Measurements from ENCODE around the gene GOLGA8G. TPM values are rescaled to one million over a fixed set of nuclear protein-coding genes. Genes with fewer than 3 reads are reported as not detected.
"Not testable (repeated sequence)": the region's sequence is repeated elsewhere in the genome, so short reads cannot be mapped to it uniquely, and the experiment has no call there.

GOLGA8G gene, protein sequence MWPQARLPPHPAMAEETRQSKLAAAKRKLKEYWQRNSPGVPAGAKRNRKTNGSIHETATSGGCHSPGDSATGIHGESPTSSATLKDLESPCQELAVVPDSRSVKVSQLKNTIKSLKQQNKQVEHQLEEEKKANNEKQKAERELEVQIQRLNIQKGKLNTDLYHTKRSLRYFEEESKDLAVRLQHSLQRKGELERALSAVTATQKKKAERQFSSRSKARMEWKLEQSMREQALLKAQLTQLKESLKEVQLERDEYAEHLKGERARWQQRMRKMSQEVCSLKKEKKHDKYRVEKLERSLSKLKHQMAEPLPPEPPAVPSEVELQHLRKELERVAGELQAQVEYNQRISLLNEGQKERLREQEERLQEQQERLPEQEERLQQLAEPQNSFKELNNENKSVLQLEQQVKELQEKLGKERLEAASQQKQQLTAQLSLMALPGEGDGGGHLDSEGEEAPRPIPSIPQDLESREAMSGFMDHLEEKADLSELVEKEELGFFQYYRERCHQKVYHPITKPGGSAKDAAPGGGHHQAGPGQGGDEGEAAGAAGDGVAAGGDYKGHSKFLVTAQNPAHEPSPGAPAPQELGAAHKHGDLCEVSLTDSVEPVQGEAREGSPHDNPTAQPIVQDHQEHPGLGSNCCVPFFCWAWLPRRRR
- total RNA-seq (2013) = not detected
- not detected for polyA plus RNA-seq
- polyA minus RNA-seq = not detected in 2 replicates
- 0 to 0.45 (median 0) reads per million in 11 experiments for total RNA-seq

DNA sequence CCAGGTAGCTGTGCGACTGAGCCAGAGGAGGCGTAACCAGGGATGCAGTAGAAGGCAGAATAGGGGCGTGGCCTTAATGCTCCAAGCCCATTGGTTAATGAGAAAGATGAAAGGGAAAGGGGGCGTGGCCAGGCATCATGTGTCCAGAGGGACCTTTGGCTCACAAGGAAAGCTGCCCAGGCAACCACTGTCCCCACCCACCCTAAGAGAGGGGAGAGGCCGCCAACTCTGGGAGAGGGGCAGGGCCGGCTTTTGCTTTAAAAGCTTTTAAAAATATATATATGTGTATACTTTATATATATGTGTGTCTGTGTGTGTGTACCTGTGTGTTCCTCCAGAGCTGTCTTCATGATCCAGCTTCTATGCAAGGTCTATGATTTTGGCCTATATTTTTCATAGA, at the start of gene GOLGA8G:
Gene GOLGA8G (minus strand): TSS at position 18 of the 400 bp plus-strand sequence. CDS start 62 bp downstream, outside the sequence.
- H3K36me3 Mint-ChIP-seq; H3K4me2 ChIP-seq (replicated peaks; ENCODE audit: extremely low read depth, low read length, poor library complexity, severe bottlenecking); H3K27ac ChIP-seq (ENCODE audit: low read depth in 1 of 2, low read length in 2 of 2); H3K9me3 Mint-ChIP-seq; DNase-seq; H3K9ac ChIP-seq (ENCODE audit: insufficient read depth, low read length, poor library complexity, severe bottlenecking); H3K79me2 ChIP-seq (ENCODE audit: insufficient read depth, low read length); H4K20me1 ChIP-seq (ENCODE audit: insufficient read depth, low read length); H3K4me3 Mint-ChIP-seq; H3K27me3 Mint-ChIP-seq (ENCODE audit: low read depth in 3 of 3); H3K4me3 ChIP-seq (replicated peaks in 1 of 3; ENCODE audit: low read depth in 2 of 3, low read length in 3 of 3); intact Hi-C loops (cut with micrococcal nuclease); H3K27me3 ChIP-seq (ENCODE audit: control insufficient read depth in 2 of 2, insufficient read depth in 2 of 2, low read length in 2 of 2); H3K36me3 ChIP-seq (replicated peaks in 1 of 2; ENCODE audit: control insufficient read depth in 1 of 2, insufficient read depth in 2 of 2, low read length in 2 of 2); H3K27ac Mint-ChIP-seq; H3K4me1 ChIP-seq (ENCODE audit: control insufficient read depth in 1 of 2, insufficient read depth in 2 of 2, low read length in 2 of 2); H3K9me3 ChIP-seq (replicated peaks in 1 of 2; ENCODE audit: control insufficient read depth in 1 of 2, insufficient read depth in 1 of 2, low read length in 2 of 2); H2AFZ ChIP-seq (ENCODE audit: insufficient read depth, low read depth, low read length, poor library complexity, severe bottlenecking); H3K4me1 Mint-ChIP-seq: not testable (repeated sequence)
- WGBS (ENCODE audit: insufficient coverage) = no CpG with 5 or more reads among the region's 6 CpGs

DNA sequence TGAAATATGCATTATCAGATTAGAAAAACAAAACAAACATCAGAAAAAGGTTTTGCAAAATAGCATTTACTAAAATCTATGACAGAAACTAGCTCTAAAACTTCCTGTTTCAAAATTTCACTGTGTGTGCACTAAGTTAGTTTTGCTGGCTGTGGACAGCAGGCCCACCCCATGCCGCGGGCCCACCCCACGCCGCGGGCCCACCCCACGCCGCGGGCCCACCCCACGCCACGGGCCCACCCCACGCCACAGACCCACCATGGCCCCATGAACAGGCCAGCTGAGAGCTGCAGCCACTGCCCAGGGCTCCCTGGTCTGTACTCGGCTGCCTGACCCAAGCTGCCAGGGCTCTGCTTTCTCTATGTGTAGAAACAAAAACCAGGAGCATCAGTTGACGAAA, 40.6 kb upstream of the GOLGA8G start:
- H3K27me3 Mint-ChIP-seq (ENCODE audit: low read depth in 3 of 3); H3K4me1 Mint-ChIP-seq; H3K27me3 ChIP-seq (ENCODE audit: control insufficient read depth in 2 of 2, insufficient read depth in 2 of 2, low read length in 2 of 2); H3K27ac ChIP-seq (ENCODE audit: low read depth in 1 of 2, low read length in 2 of 2); H3K36me3 ChIP-seq (replicated peaks in 1 of 2; ENCODE audit: control insufficient read depth in 1 of 2, insufficient read depth in 2 of 2, low read length in 2 of 2); H3K79me2 ChIP-seq (ENCODE audit: insufficient read depth, low read length); H3K4me3 ChIP-seq (replicated peaks in 1 of 3; ENCODE audit: low read depth in 2 of 3, low read length in 3 of 3); H3K9me3 Mint-ChIP-seq; intact Hi-C loops (cut with micrococcal nuclease); H3K9me3 ChIP-seq (replicated peaks in 1 of 2; ENCODE audit: control insufficient read depth in 1 of 2, insufficient read depth in 1 of 2, low read length in 2 of 2); H3K4me1 ChIP-seq (ENCODE audit: control insufficient read depth in 1 of 2, insufficient read depth in 2 of 2, low read length in 2 of 2); H3K36me3 Mint-ChIP-seq; H3K9ac ChIP-seq (ENCODE audit: insufficient read depth, low read length, poor library complexity, severe bottlenecking); H4K20me1 ChIP-seq (ENCODE audit: insufficient read depth, low read length); H2AFZ ChIP-seq (ENCODE audit: insufficient read depth, low read depth, low read length, poor library complexity, severe bottlenecking); H3K4me3 Mint-ChIP-seq; DNase-seq; H3K4me2 ChIP-seq (replicated peaks; ENCODE audit: extremely low read depth, low read length, poor library complexity, severe bottlenecking); H3K27ac Mint-ChIP-seq: not testable (repeated sequence)
- no CpG with 5 or more reads among the region's 13 CpGs for WGBS (ENCODE audit: insufficient coverage)

DNA sequence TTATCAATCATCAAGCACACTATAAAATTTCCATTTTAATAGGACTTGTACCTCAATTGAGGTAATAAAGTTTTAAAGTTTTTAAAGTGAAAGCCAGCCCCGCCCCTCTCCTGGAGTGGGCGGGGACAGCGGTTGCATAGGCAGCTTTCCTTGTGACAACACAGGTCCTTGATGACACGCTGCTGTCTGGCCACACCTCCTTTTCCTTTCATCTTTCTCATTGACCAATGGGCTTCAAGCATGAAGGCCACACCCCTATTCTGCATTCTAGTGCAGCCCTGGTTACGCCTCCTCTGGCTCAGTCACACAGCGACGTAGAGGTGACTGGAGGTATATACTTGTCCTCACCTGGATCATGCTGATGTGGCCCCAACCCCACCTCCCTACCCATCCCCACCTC, 20.5 kb upstream of the GOLGA8G start, which contains the start of gene GOLGA6L25:
Gene GOLGA6L25 (plus strand): TSS at position 301 of the 400 bp plus-strand sequence. CDS start 61 bp downstream, at position 362.
- H3K4me3 Mint-ChIP-seq; H3K9me3 ChIP-seq (replicated peaks in 1 of 2; ENCODE audit: control insufficient read depth in 1 of 2, insufficient read depth in 1 of 2, low read length in 2 of 2); H2AFZ ChIP-seq (ENCODE audit: insufficient read depth, low read depth, low read length, poor library complexity, severe bottlenecking); H3K27ac Mint-ChIP-seq; H3K36me3 Mint-ChIP-seq; H3K4me2 ChIP-seq (replicated peaks; ENCODE audit: extremely low read depth, low read length, poor library complexity, severe bottlenecking); H3K9me3 Mint-ChIP-seq; DNase-seq; H3K36me3 ChIP-seq (replicated peaks in 1 of 2; ENCODE audit: control insufficient read depth in 1 of 2, insufficient read depth in 2 of 2, low read length in 2 of 2); intact Hi-C loops (cut with micrococcal nuclease); H4K20me1 ChIP-seq (ENCODE audit: insufficient read depth, low read length); H3K27me3 ChIP-seq (ENCODE audit: control insufficient read depth in 2 of 2, insufficient read depth in 2 of 2, low read length in 2 of 2); H3K9ac ChIP-seq (ENCODE audit: insufficient read depth, low read length, poor library complexity, severe bottlenecking); H3K27ac ChIP-seq (ENCODE audit: low read depth in 1 of 2, low read length in 2 of 2); H3K27me3 Mint-ChIP-seq (ENCODE audit: low read depth in 3 of 3); H3K79me2 ChIP-seq (ENCODE audit: insufficient read depth, low read length); H3K4me1 ChIP-seq (ENCODE audit: control insufficient read depth in 1 of 2, insufficient read depth in 2 of 2, low read length in 2 of 2); H3K4me3 ChIP-seq (replicated peaks in 1 of 3; ENCODE audit: low read depth in 2 of 3, low read length in 3 of 3); H3K4me1 Mint-ChIP-seq: not testable (repeated sequence)
- no CpG with 5 or more reads among the region's 7 CpGs for WGBS (ENCODE audit: insufficient coverage)

DNA sequence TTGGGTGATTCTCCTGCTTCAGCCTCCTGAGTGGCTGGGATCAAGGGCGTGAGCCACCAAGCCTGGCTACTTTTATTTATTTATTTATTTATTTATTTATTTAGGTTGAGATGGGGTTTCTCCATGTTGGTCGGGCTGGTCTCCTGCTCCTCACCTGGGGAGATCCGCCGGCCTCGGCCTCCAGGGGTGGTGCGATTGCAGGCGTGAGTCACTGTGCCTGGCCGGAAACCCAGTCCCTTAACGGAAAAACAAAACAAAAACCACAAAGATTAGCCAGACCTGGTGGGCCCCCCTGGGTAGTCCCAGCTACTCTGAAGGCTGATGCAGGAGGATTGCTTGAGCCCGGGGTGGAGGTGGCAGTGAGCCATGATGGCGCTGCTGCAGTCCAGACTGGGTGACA, 17.6 kb downstream of the GOLGA8G start:
- H3K4me3 ChIP-seq (replicated peaks in 1 of 3; ENCODE audit: low read depth in 2 of 3, low read length in 3 of 3); intact Hi-C loops (cut with micrococcal nuclease); H4K20me1 ChIP-seq (ENCODE audit: insufficient read depth, low read length); H3K27me3 Mint-ChIP-seq (ENCODE audit: low read depth in 3 of 3); H3K9ac ChIP-seq (ENCODE audit: insufficient read depth, low read length, poor library complexity, severe bottlenecking); H3K36me3 ChIP-seq (replicated peaks in 1 of 2; ENCODE audit: control insufficient read depth in 1 of 2, insufficient read depth in 2 of 2, low read length in 2 of 2); H3K4me3 Mint-ChIP-seq; H3K27ac Mint-ChIP-seq; H2AFZ ChIP-seq (ENCODE audit: insufficient read depth, low read depth, low read length, poor library complexity, severe bottlenecking); H3K27ac ChIP-seq (ENCODE audit: low read depth in 1 of 2, low read length in 2 of 2); H3K36me3 Mint-ChIP-seq; H3K79me2 ChIP-seq (ENCODE audit: insufficient read depth, low read length); H3K9me3 ChIP-seq (replicated peaks in 1 of 2; ENCODE audit: control insufficient read depth in 1 of 2, insufficient read depth in 1 of 2, low read length in 2 of 2); H3K4me1 Mint-ChIP-seq; H3K27me3 ChIP-seq (ENCODE audit: control insufficient read depth in 2 of 2, insufficient read depth in 2 of 2, low read length in 2 of 2); H3K4me2 ChIP-seq (replicated peaks; ENCODE audit: extremely low read depth, low read length, poor library complexity, severe bottlenecking); H3K9me3 Mint-ChIP-seq; DNase-seq; H3K4me1 ChIP-seq (ENCODE audit: control insufficient read depth in 1 of 2, insufficient read depth in 2 of 2, low read length in 2 of 2): not testable (repeated sequence)
- WGBS (ENCODE audit: insufficient coverage) = no CpG with 5 or more reads among the region's 11 CpGs

All from CD14-positive monocyte (primary cell).